Activated CD4-positive, alpha-beta T cell treated with anti-CD3 and anti-CD28 coated beads for 36 hours (primary cell): ENCODE results near the gene ATF1. TPM values are rescaled to one million over a fixed set of nuclear protein-coding genes. Genes with fewer than 3 reads are reported as not detected.
"Not testable (repeated sequence)": the region's sequence is repeated elsewhere in the genome, so short reads cannot be mapped to it uniquely, and the experiment has no call there.

Experiments used
- ATAC-seq: fragments of 200-7000 bp; cut with Tn5 transposase; one replicate; pipeline ENCODE4 v1.10.0; 2021; ENCODE audit warnings: mild to moderate bottlenecking, moderate library complexity
- CTCF ChIA-PET: fragments of 350-600 bp; sonication (Branson Sonifier 250); formaldehyde crosslinking; loops from one replicate; lab custom pipeline; 2021; ENCODE audit warnings: antibody characterized with exemption; lab: Charles Lee
- POLR2A ChIA-PET: fragments of 350-600 bp; sonication (Branson Sonifier 250); formaldehyde crosslinking; loops from one replicate; lab custom pipeline; 2021; ENCODE audit warnings: antibody characterized with exemption, inconsistent platforms; lab: Charles Lee
- DNase-seq: peaks from one replicate; pipeline ENCODE4 v3.0.0-alpha.2; 2020
- H3K27ac Mint-ChIP-seq: one replicate; pipeline ENCODE4 v1.8.0; 2021; ENCODE audit warnings: mixed read lengths
- H3K27me3 Mint-ChIP-seq: one replicate; pipeline ENCODE4 v1.8.0; 2021; ENCODE audit warnings: mixed read lengths
- H3K36me3 Mint-ChIP-seq: one replicate; pipeline ENCODE4 v1.8.0; 2021; ENCODE audit warnings: low read depth, mixed read lengths
- H3K4me1 Mint-ChIP-seq: one replicate; pipeline ENCODE4 v1.8.0; 2021; ENCODE audit warnings: mixed read lengths
- H3K4me3 Mint-ChIP-seq: one replicate; pipeline ENCODE4 v1.8.0; 2021; ENCODE audit warnings: mild to moderate bottlenecking, moderate library complexity, mixed read lengths
- H3K9me3 Mint-ChIP-seq: one replicate; pipeline ENCODE4 v1.8.0; 2021; ENCODE audit warnings: low read depth, mixed read lengths
- intact Hi-C, 2 experiments: fragments of 100-400 bp; cut with DNase I in 1 of 2; cut with micrococcal nuclease in 1 of 2; formaldehyde crosslinking; loops; one replicate each; pipeline versions ENCODE4 v1.14.2 to v1.15.1; 2022 to 2024; cut with DNase I, micrococcal nuclease
- total RNA-seq, 2 experiments: library from RNA; stranded (reverse); gene quantifications; one replicate each; pipeline ENCODE4 v1.2.3, GENCODE V29; 2021

Gene ATF1
- total RNA-seq, 2 experiments from 2014 or later, result 53.0 to 67.3 TPM

DNA sequence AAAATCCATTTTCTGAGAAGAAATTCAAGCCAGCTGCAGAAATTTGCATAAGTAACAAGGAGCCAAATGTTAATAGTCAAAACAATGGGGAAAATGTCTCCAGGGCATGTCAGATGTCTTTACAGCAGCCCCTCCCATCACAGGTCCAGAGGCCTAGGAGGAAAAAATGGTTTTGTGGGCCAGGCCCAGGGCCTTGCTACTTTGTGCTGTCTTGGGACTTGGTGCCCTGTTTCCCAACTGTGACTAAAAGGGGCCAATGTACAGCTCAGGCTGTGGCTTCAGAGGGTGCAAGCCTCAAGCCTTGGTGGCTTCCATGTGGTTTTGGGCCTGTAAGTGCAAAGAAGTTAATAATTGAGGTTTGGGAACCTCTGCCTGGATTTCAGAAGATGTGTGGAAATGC is 69.9 kb downstream of the ATF1 start:
- H3K4me3 Mint-ChIP-seq, H3K4me1 Mint-ChIP-seq, DNase-seq, POLR2A ChIA-PET, H3K36me3 Mint-ChIP-seq, CTCF ChIA-PET, ATAC-seq, intact Hi-C loops, H3K27ac Mint-ChIP-seq: not testable (repeated sequence)
- Mint-ChIP-seq H3K27me3 (peaks cover 23% of the 10 kb centered on the region), H3K9me3 (peaks cover 12% of the 10 kb centered on the region)

DNA sequence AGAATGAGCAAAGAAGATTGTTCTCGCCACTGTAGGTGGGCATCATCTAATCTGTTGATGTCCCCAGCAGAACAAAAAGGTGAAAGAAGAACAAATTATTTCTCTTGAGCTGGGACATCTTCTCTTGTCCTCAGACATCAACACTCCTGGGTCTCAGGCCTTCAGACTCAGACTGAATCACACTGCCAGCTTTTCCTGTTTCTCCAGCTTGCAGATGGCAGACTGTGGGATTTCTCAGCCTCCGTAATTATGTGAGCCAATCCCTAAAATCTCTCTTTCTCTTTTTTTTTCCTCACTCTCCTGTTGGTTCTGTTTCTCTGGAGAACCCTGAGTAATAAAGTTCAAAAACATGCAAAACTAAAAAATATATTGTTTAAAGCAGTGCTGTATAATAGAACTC is 75.1 kb downstream of the ATF1 start:
- intact Hi-C loops, result no loop called here
- Mint-ChIP-seq H3K4me3 (no peak overlapping the region), H3K9me3 (peaks cover 11% of the 10 kb centered on the region), H3K36me3 (peaks cover under 1% of the 10 kb centered on the region), H3K27ac (no peak overlapping the region), H3K27me3 (peaks cover 20% of the 10 kb centered on the region), H3K4me1 (no peaks in the 10 kb centered on the region)
- DNase-seq, result no peak
- no peak for ATAC-seq
- ChIA-PET CTCF (interaction anchor here (0.7 to 0.9 kb wide), 2 partner anchors 172 to 195 kb away, joined by 4 to 6 read pairs; no protein-coding TSS in a partner anchor), POLR2A (no interaction called here)

DNA sequence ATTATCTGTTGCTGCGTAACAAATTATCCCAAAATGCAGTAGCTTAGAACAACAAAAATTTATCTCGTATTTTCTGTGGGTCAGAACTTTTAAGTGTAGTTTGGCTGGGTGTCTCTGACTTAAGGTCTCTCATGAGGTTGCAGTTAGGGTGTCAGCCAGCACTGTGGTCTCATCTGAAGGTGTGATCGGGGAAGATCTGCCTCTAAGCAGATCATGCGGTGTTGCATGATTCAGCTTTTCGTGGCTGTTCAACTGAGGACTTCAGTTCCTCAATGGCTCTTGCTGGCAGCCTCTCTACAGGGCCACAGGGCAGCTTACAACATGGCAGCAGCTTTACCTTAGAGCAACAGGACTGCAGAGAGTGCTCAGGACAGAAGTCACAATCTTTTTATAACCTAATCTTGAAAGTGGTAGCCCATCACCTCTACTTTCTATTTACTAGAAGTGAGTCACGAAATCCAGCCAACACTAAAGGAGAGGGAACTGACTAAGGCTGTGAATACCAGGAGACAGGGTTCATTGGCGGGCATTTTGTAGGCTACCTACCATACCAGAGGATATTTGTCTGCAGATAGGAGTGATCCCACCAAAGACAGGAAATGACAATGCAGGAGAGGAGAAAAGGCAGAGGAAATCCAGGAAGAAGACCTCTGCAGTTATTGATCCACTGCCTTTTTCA is 77.0 kb downstream of the ATF1 start:
- Mint-ChIP-seq H3K27ac (no peak overlapping the region), H3K4me3 (no peak overlapping the region), H3K27me3 (peaks cover 17% of the 10 kb centered on the region), H3K36me3 (no peaks in the 10 kb centered on the region), H3K9me3 (peaks cover 7% of the 10 kb centered on the region), H3K4me1 (no peaks in the 10 kb centered on the region)
- CTCF ChIA-PET, result interaction anchor here (1.0 kb wide), 1 partner anchor 146 kb away, joined by 3 read pairs; no protein-coding TSS in a partner anchor
- POLR2A ChIA-PET, result no interaction called here
- DNase-seq (peak; percentile 19), ATAC-seq (peak; percentile 33)
- intact Hi-C loops, result no loop called here

DNA sequence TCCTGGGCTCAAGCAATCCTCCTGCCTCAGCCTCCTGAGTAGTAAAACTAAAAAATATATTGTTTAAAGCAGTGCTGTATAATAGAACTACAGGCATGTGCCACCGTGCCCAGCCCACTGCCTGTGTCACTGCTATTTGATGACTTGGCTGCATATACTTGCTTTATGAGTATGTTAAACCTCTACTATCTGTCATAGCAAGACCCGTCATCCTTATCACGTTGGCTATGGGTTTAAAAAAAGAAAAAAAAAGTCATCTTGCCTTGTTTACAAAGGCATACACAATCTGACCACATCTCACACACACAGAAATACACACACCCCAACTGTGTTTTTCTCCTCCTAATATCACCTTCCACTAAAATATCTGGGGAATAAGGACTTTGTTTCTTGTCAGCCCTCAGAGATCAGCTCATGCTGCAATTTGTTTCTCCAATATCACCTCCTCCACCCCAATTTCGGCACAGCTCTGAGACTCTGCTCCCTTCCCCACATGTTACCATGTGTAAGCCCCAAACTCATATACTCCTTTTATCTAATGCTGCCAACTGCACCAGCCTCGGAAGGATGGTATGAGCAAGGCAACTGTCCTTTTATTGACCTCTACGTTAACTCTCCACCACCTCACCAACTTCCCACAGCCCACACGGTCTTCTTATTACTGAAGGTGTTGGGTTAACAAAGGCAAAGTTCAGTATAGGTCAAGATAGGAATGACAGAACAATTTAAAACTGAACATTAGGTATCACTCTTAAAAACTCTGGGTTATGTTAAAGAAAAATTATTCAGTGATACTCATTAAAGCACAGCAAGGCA is 78.0 kb downstream of the ATF1 start:
- Mint-ChIP-seq H3K27ac (no peak overlapping the region), H3K36me3 (no peaks in the 10 kb centered on the region), H3K4me3 (no peak overlapping the region), H3K4me1 (no peaks in the 10 kb centered on the region), H3K27me3 (peaks cover 14% of the 10 kb centered on the region), H3K9me3 (peaks cover 7% of the 10 kb centered on the region)
- ChIA-PET CTCF (no interaction called here), POLR2A (no interaction called here)
- peak; percentile 57 for ATAC-seq
- DNase-seq, result peak; percentile 24
- intact Hi-C loops, result no loop called here

DNA sequence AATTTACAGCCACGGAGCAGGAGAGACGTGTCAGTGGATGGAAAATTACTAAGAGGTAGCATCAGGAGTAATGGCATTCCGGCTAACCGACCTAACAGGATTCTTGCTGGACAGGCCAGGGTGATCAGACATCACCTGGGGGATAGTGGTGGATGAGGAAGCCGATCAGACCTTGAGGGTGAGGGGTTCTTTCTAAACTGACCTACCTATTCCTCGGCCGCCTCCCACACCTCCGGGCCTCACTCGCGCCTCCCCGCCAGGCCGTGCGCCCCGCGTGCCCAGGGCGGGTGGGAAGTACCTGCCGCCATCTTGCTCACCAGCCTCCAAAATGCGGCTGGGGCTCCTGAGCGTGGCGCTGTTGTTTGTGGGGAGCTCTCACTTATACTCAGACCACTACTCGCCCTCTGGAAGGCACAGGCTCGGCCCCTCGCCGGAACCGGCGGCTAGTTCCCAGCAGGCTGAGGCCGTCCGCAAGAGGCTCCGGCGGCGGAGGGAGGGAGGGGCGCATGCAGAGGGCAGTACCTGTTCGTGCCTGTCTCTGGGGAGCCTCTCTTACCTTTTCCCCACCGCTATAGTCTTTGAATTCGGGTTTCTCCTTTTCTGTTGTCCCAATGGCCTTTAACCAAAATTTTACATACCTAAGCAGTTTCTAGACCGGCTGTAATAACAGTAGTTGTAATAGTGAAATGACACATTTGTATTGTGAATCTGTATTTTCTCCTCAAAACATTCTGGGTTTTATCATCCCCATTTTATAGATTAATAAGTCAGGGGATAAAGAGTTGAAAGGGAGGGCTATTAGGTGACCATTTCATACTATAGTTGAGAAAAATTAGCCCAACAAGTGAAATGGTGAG is 79.0 kb downstream of the ATF1 start, which contains the start of gene TMPRSS12:
Gene TMPRSS12 (plus strand): TSS at position 290 of the 857 bp plus-strand sequence. CDS start 39 bp downstream, at position 329.
- H3K4me1 Mint-ChIP-seq, result no peaks in the 10 kb centered on the region
- H3K27ac Mint-ChIP-seq, result no peak within 1 kb of the TSS
- H3K4me3 Mint-ChIP-seq, result no peak within 1 kb of the TSS
- POLR2A ChIA-PET, result no interaction called here
- H3K27me3 Mint-ChIP-seq, result peaks cover 11% of the 10 kb centered on the region
- intact Hi-C loops, result no loop called here
- H3K36me3 Mint-ChIP-seq, result no peaks in the 10 kb centered on the region
- CTCF ChIA-PET, result interaction anchor here (0.6 kb wide), 1 partner anchor 490 kb away, joined by 3 read pairs; no protein-coding TSS in a partner anchor
- ATAC-seq (no peak), DNase-seq (peak; percentile 13)
- peaks cover 7% of the 10 kb centered on the region for H3K9me3 Mint-ChIP-seq

DNA sequence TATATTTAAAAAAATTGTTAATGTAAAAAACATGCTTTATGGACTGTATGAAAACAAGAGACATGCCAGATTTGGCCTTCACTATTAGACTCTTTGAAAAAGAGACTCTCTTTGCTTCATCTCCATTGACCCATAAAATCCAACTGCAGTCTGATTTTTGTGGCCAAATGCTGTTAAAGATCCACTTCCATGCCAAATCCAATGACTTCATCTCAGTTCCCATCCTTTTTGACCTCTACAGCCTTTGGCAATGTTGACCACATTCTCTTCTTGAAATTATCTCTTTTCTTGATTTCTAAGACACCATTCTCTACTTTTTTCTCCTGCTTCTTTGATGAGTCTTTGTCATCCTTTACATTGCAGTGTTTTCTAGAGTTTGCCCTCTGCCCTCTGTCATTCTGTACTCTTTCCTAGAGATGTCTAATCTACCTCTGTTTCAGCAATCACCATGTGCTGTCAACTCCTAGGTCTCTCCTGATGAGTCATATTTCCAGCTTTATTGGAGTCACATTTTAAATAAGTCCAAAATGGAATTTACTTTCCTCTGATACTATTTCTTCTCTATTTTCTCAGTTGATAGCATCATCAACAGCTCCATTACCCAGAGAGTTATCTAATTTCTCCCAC is 81.2 kb downstream of the ATF1 start:
- CTCF ChIA-PET, result no interaction called here
- Mint-ChIP-seq H3K4me3 (no peak overlapping the region), H3K36me3 (no peaks in the 10 kb centered on the region), H3K27ac (no peak overlapping the region), H3K4me1 (no peaks in the 10 kb centered on the region), H3K9me3 (peaks cover 7% of the 10 kb centered on the region), H3K27me3 (peaks cover 13% of the 10 kb centered on the region)
- ATAC-seq, result no peak
- POLR2A ChIA-PET, result no interaction called here
- no peak for DNase-seq
- intact Hi-C loops, result no loop called here

DNA sequence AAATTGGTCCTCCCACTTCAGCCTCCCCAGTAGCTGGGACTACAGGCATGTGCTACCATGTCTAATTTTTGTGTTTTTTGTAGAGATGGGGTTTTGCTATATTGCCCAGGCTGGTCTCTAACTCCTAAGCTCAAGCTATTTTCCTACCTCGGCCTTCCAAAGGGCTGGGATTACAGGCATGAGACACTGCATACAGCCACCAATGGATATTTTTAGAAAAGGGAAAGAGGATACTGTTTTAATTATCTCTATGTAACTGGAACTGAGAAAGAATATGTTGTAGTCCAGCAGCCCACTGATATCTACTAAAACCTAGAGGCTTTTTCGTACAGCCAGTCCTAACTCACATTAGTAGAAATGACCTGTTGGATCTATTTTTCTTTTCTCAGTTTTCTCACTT is 85.1 kb downstream of the ATF1 start:
- Mint-ChIP-seq H3K9me3 (no peaks in the 10 kb centered on the region), H3K27ac (no peak overlapping the region), H3K4me3 (no peak overlapping the region), H3K27me3 (peaks cover 5% of the 10 kb centered on the region), H3K4me1 (no peaks in the 10 kb centered on the region), H3K36me3 (no peaks in the 10 kb centered on the region)
- POLR2A ChIA-PET, result no interaction called here
- ATAC-seq (no peak), DNase-seq (no peak)
- intact Hi-C loops, result no loop called here
- CTCF ChIA-PET, result no interaction called here

DNA sequence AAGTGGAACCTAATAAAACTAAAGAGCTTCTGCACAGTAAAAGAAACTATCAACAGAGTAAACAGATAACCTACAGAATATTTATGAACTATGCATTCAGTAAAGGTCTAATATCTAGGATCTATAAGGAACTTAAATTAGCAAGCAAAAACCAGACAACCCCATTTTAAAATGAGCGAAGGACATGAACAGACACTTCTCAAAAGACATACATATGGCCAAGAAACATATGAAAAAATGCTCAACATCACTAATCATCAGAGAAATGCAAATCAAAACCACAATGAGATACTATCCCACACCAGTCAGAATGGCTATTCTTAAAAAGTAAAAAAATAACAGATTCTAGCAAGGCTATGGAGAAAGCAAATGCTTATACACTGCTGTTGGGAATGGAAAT is 91.3 kb downstream of the ATF1 start:
- H3K4me1 Mint-ChIP-seq, intact Hi-C loops, POLR2A ChIA-PET, H3K27me3 Mint-ChIP-seq, H3K27ac Mint-ChIP-seq, DNase-seq, ATAC-seq, H3K9me3 Mint-ChIP-seq, H3K36me3 Mint-ChIP-seq, H3K4me3 Mint-ChIP-seq: not testable (repeated sequence)
- CTCF ChIA-PET, result interaction anchor here (0.7 kb wide), 1 partner anchor 9 kb away, joined by 3 read pairs; no protein-coding TSS in a partner anchor

DNA sequence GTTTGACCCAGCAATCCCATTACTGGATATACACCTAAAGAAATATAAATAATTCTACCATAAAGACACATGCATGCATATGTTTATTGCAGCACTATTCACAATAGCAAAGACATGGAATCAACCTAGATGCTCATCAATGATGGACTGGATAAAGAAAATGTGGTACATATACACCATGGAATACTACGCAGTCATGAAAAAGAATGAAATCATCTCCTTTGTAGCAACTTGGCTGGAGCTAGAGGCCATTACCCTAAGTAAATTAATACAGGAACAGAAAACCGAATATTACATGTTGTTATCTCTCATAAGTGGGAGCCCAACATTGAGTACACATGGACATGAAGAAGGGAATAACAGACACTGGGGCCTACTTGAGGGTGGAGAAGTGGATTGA is 91.8 kb downstream of the ATF1 start:
- H3K27ac Mint-ChIP-seq, H3K9me3 Mint-ChIP-seq, H3K36me3 Mint-ChIP-seq, H3K4me3 Mint-ChIP-seq, POLR2A ChIA-PET, H3K4me1 Mint-ChIP-seq, ATAC-seq, DNase-seq, H3K27me3 Mint-ChIP-seq, intact Hi-C loops: not testable (repeated sequence)
- CTCF ChIA-PET, result interaction anchor here (0.7 kb wide), 1 partner anchor 9 kb away, joined by 3 read pairs; no protein-coding TSS in a partner anchor

DNA sequence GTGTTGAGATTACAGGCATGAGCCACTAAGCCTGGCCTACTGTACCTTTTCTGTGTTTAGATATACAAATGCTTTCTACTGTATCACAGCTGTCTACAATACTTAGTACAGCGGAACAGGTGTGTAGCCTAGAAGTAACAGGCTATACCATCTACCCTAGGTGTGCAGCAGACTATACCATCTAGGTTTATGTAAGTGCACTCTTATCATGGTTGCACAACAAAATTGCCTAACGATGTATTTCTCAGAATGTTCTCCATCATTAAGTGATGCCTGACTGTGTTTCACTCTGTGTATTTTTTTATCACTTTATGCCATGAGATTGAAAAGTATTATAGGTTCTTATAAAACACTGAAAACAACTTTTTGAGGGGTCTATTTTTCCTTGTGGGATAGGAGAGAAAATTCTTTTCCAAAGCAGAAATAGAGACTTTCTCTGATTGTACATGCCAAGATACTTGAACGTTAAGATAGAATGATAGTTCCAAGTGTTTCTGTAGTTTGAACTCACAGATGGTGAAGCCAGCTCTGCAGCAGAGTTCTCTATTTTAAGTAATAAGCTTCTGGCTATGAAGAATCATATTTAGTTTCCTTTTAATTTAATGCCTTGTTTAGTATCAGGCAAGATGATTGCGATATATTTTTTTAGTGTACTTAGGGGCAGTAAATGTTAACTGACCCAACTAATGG is 95.9 kb downstream of the ATF1 start:
- Mint-ChIP-seq H3K27ac (no peak overlapping the region), H3K4me3 (no peak overlapping the region), H3K9me3 (peaks cover 3% of the 10 kb centered on the region), H3K4me1 (no peaks in the 10 kb centered on the region), H3K27me3 (no peaks in the 10 kb centered on the region), H3K36me3 (no peaks in the 10 kb centered on the region)
- intact Hi-C loops, result no loop called here
- ChIA-PET CTCF (interaction anchor here (1.1 to 1.3 kb wide), 2 partner anchors 14 to 34 kb away, joined by 3 to 6 read pairs; no protein-coding TSS in a partner anchor), POLR2A (no interaction called here)
- DNase-seq, result no peak
- ATAC-seq, result no peak
